Endothelial cell of umbilical vein (primary cell): ENCODE data around the gene GALNT14. TPM values are rescaled to one million over a fixed set of nuclear protein-coding genes. Genes with fewer than 3 reads are reported as not detected.

Experiments
- BruUV-seq: library from RNA; stranded (reverse); fragments of 400-500 nt; replicated peaks from 2 replicates; lab custom pipeline; 2021; lab: Mats Ljungman, UMichigan
- CTCF ChIA-PET: fragments of 300-600, 350-600 bp; sonication (Branson Sonifier 250); formaldehyde crosslinking; loops from one replicate; lab custom pipeline; 2021; ENCODE audit warnings: antibody characterized with exemption, inconsistent platforms; lab: Charles Lee
- POLR2A ChIA-PET: fragments of 300-600, 350-600 bp; sonication (Branson Sonifier 250); formaldehyde crosslinking; loops from one replicate; lab custom pipeline; 2021; ENCODE audit warnings: antibody characterized with exemption, inconsistent platforms; lab: Charles Lee
- DNase-seq: peaks from one replicate; pipeline ENCODE4 v3.0.0-alpha.2; 2011; ENCODE audit warnings: low read depth, low spot score
- FAIRE-seq: peaks from 2 replicates; lab custom pipeline; 2011; peaks lifted over from hg19 to GRCh38; lab: Jason Lieb, UNC
- H2AFZ ChIP-seq: 2 replicates; pipeline ENCODE4 v1.6.0; 2012; ENCODE audit warnings: low read depth, low read length, control low read depth, inconsistent platforms
- H3K27ac ChIP-seq: 2 replicates; pipeline ENCODE4 v1.5.1; 2011; ENCODE audit warnings: low read depth, mild to moderate bottlenecking, control low read depth, low read length, moderate library complexity; ENCODE audit not compliant: insufficient read depth
- H3K27me3 ChIP-seq, 2 experiments: 2 replicates each; pipeline versions ENCODE4 v1.6.0 to v1.6.1; 2011; ENCODE audit warnings: low read length in 2 of 2, mixed read lengths in 1 of 2; ENCODE audit not compliant: control insufficient read depth in 2 of 2, insufficient read depth in 2 of 2
- H3K36me3 ChIP-seq, 2 experiments: 2 replicates in 1 of 2; 3 replicates in 1 of 2; pipeline ENCODE4 v1.5.1; 2011; ENCODE audit warnings: low read length in 2 of 2, mild to moderate bottlenecking in 1 of 2, moderate library complexity in 1 of 2; ENCODE audit not compliant: control insufficient read depth in 2 of 2, insufficient read depth in 2 of 2; ENCODE audit errors: extremely low read depth in 1 of 2
- H3K4me1 ChIP-seq: 3 replicates; pipeline ENCODE4 v1.5.1; 2011; ENCODE audit warnings: mild to moderate bottlenecking, low read length; ENCODE audit not compliant: control insufficient read depth, insufficient read depth; ENCODE audit errors: extremely low read depth
- H3K4me2 ChIP-seq: 2 replicates; pipeline ENCODE4 v1.6.1; 2011; ENCODE audit warnings: low read length, control low read depth, mixed read lengths; ENCODE audit not compliant: insufficient read depth
- H3K4me3 ChIP-seq, 3 experiments: fragments of 200-600 bp in 1 of 3; sonication (generic), shearing (Covaris generic) in 1 of 3; replicated peaks in 1 of 3; 2 replicates each; pipeline ENCODE4 v1.5.1; 2011 to 2016; ENCODE audit warnings: control low read depth in 3 of 3, low read length in 3 of 3, mild to moderate bottlenecking in 2 of 3, inconsistent platforms in 1 of 3, low read depth in 1 of 3, moderate library complexity in 1 of 3; ENCODE audit not compliant: insufficient read depth in 1 of 3
- H3K79me2 ChIP-seq: 2 replicates; pipeline ENCODE4 v1.6.0; 2012; ENCODE audit warnings: low read length, inconsistent platforms; ENCODE audit not compliant: control insufficient read depth, insufficient read depth
- H3K9ac ChIP-seq: replicated peaks from 2 replicates; pipeline ENCODE3; 2011; ENCODE audit warnings: low read length, control low read depth; ENCODE audit not compliant: insufficient read depth; ENCODE audit errors: extremely low read depth
- H3K9me1 ChIP-seq: replicated peaks from 3 replicates; pipeline ENCODE4 v1.6.0; 2011; ENCODE audit warnings: mild to moderate bottlenecking, low read length; ENCODE audit not compliant: control insufficient read depth, insufficient read depth; ENCODE audit errors: extremely low read depth
- H3K9me3 ChIP-seq: replicated peaks from 2 replicates; pipeline ENCODE4 v1.5.1; 2012; ENCODE audit warnings: low read length, inconsistent platforms; ENCODE audit not compliant: control insufficient read depth, insufficient read depth
- H4K20me1 ChIP-seq: replicated peaks from 2 replicates; pipeline ENCODE3; 2011; ENCODE audit warnings: mild to moderate bottlenecking, low read length; ENCODE audit not compliant: control insufficient read depth, insufficient read depth; ENCODE audit errors: extremely low read depth
- CTCF ChIP-seq, 2 donors: IDR thresholded peaks; 1 replicate in 1 of 2; 2 replicates in 1 of 2; pipeline ENCODE4 v1.5.1; 2011; ENCODE audit warnings: low read length in 2 of 2, mild to moderate bottlenecking in 2 of 2, moderate library complexity in 2 of 2, control low read depth in 1 of 2, inconsistent platforms in 1 of 2, low read depth in 1 of 2; ENCODE audit not compliant: insufficient read depth in 1 of 2; ENCODE audit errors: extremely low read depth in 1 of 2
- FOS ChIP-seq: IDR thresholded peaks from 2 replicates; pipeline ENCODE4 v1.6.1; 2011; ENCODE audit warnings: mild to moderate bottlenecking, low read length, moderate library complexity, borderline replicate concordance; ENCODE audit not compliant: insufficient read depth
- MYC ChIP-seq: IDR thresholded peaks from one replicate; pipeline ENCODE4 v1.6.1; 2011; ENCODE audit warnings: mild to moderate bottlenecking, low read depth, low read length
- POLR2A ChIP-seq: IDR thresholded peaks from 2 replicates; pipeline ENCODE4 v1.6.1; 2012; ENCODE audit warnings: low read depth, mild to moderate bottlenecking, control low read depth, low read length
- POLR2AphosphoS5 ChIP-seq: IDR thresholded peaks from 2 replicates; pipeline ENCODE4 v1.6.1; 2012; ENCODE audit warnings: low read depth, mild to moderate bottlenecking, control low read depth, low read length, moderate library complexity; ENCODE audit not compliant: insufficient read depth
- dilution Hi-C: fragments of 300-500 bp; cut with MboI; formaldehyde crosslinking; loops from one replicate; pipeline ENCODE4 v1.15.0; 2019; ENCODE audit warnings: low sequenced_read_pairs; ENCODE audit not compliant: extremely low pct_ligation_motif_present
- intact Hi-C: fragments of 100-400 bp; cut with micrococcal nuclease; formaldehyde crosslinking; loops from one replicate; pipeline ENCODE4 v1.10.0; 2022
- polyA plus RNA-seq, 4 experiments: library from polyadenylated mRNA; depleted of rRNA in 3 of 4; stranded (reverse) in 3 of 4; unstranded in 1 of 4; fragments of >200 nt; gene quantifications; 2 replicates each; pipeline versions ENCODE4 v1.2.1 to v1.2.3, GENCODE V29; 2011 to 2012; ENCODE audit warnings: missing spikeins in 1 of 4
- total RNA-seq: library from RNA; stranded (reverse); gene quantifications from 2 replicates; pipeline ENCODE4 v1.2.3, GENCODE V29; 2021

GALNT14 gene
- total and polyA plus RNA-seq, 2 donors (not counting 3 experiments of a cell fraction or from before 2014, with no cell fraction given), result 0.04 to 0.40 TPM

- H3K9me3 ChIP-seq, result no peaks in the 10 kb centered on the region
- intact Hi-C loops (no loop called here), dilution Hi-C loops (no loop called here)
- H3K9ac ChIP-seq, result no peak overlapping the region
- no peak for DNase-seq
- H4K20me1 ChIP-seq, result no peaks in the 10 kb centered on the region
- H3K27me3 ChIP-seq, result no peaks in the 10 kb centered on the region
- H3K79me2 ChIP-seq, result no peaks in the 10 kb centered on the region
- H3K27ac ChIP-seq, result no peak overlapping the region
- ChIA-PET POLR2A (interaction anchor here (0.6 kb wide), 1 partner anchor 206 kb away, joined by 3 read pairs; no protein-coding TSS in a partner anchor), CTCF (no interaction called here)
- H3K9me1 ChIP-seq, result no peaks in the 10 kb centered on the region
- no peak for FAIRE-seq
- no peaks in the 10 kb centered on the region for H3K36me3 ChIP-seq
- H3K4me2 ChIP-seq, result no peak overlapping the region
- TF ChIP-seq CTCF (IDR thresholded peaks at IDR 0.05; ENCODE audit: extremely low read depth in 1 of 2, insufficient read depth in 1 of 2, low read depth in 1 of 2, low read length in 2 of 2), result no peak
- TF ChIP-seq POLR2A, result no peak
- no peak for TF ChIP-seq MYC
- no peak for TF ChIP-seq FOS
- no peak for TF ChIP-seq POLR2AphosphoS5
- H3K4me1 ChIP-seq, result no peaks in the 10 kb centered on the region
- BruUV-seq, result no TSS peak
- H3K4me3 ChIP-seq, result no peak overlapping the region
- no peak overlapping the region for H2AFZ ChIP-seq
Measured at GRCh38 chr2:31060397-31060796, 77.8 kb downstream of the GALNT14 start.
